ENCODE data around the gene SERTAD3.

GRCh38 chr19:40392123-40392522, 52.0 kb downstream of the SERTAD3 start:
- TF ChIP-seq EZH2 (IDR thresholded peaks at IDR 0.05) = no peak
- TF ChIP-seq POLR2AphosphoS5 (IDR thresholded peaks at IDR 0.05; ENCODE audit: borderline replicate concordance, low read depth, low read length) = no peak
- no peak for TF ChIP-seq FOXP2 (optimal IDR thresholded peaks at IDR 0.05; ENCODE audit: control extremely low read depth, extremely low read length, insufficient read depth)

Measured in SK-N-MC (cell line).